ENCODE data around the gene FGD4.

GRCh38 chr12:32519047-32519446 lies 119.7 kb downstream of the FGD4 start:
- TF ChIP-seq, protein P1, sequence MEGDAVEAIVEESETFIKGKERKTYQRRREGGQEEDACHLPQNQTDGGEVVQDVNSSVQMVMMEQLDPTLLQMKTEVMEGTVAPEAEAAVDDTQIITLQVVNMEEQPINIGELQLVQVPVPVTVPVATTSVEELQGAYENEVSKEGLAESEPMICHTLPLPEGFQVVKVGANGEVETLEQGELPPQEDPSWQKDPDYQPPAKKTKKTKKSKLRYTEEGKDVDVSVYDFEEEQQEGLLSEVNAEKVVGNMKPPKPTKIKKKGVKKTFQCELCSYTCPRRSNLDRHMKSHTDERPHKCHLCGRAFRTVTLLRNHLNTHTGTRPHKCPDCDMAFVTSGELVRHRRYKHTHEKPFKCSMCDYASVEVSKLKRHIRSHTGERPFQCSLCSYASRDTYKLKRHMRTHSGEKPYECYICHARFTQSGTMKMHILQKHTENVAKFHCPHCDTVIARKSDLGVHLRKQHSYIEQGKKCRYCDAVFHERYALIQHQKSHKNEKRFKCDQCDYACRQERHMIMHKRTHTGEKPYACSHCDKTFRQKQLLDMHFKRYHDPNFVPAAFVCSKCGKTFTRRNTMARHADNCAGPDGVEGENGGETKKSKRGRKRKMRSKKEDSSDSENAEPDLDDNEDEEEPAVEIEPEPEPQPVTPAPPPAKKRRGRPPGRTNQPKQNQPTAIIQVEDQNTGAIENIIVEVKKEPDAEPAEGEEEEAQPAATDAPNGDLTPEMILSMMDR (IDR thresholded peaks at IDR 0.05) = no peak
- no peak for TF ChIP-seq POLR2A (IDR thresholded peaks at IDR 0.05)
